OCI-LY3 (cell line): ENCODE measurements around the gene PHLDB2.

Experiments used
- H2AFZ ChIP-seq: fragments of 200-600, 300-600 bp; shearing (Covaris generic); 2 replicates; pipeline ENCODE4 v1.6.0; 2014; ENCODE audit warnings: antibody characterized with exemption, low read depth, low read length
- H3K27ac ChIP-seq: fragments of 200-600, 300-600 bp; sonication (generic); 2 replicates; pipeline ENCODE4 v1.5.1; 2014; ENCODE audit warnings: mild to moderate bottlenecking, low read length, moderate library complexity, mixed read lengths
- H3K27me3 ChIP-seq: fragments of 200-600, 300-600 bp; sonication (generic); 2 replicates; pipeline ENCODE4 v1.6.1; 2014; ENCODE audit warnings: low read depth, low read length, mixed read lengths
- H3K36me3 ChIP-seq: fragments of 200-600, 300-600 bp; sonication (generic); replicated peaks from 2 replicates; pipeline ENCODE3; 2014; ENCODE audit warnings: low read depth, low read length, mixed read lengths
- H3K4me1 ChIP-seq: fragments of 300-600, 200-600 bp; sonication (generic); 2 replicates; pipeline ENCODE4 v1.6.1; 2014; ENCODE audit warnings: low read length, mixed read lengths
- H3K4me2 ChIP-seq: fragments of 200-600, 300-600 bp; sonication (generic); 2 replicates; pipeline ENCODE4 v1.6.1; 2014; ENCODE audit warnings: low read length, mixed read lengths
- H3K4me3 ChIP-seq: fragments of 300-600, 200-600 bp; sonication (generic); 2 replicates; pipeline ENCODE4 v1.5.1; 2014; ENCODE audit warnings: antibody characterized with exemption, mild to moderate bottlenecking, low read length, moderate library complexity
- H3K79me2 ChIP-seq: fragments of 300-600, 200-600 bp; shearing (Covaris generic); 2 replicates; pipeline ENCODE4 v1.6.1; 2014; ENCODE audit warnings: mild to moderate bottlenecking, low read length, mixed read lengths
- H3K9ac ChIP-seq: fragments of 300-600, 200-600 bp; shearing (Covaris generic); 2 replicates; pipeline ENCODE4 v1.6.0; 2014; ENCODE audit warnings: mild to moderate bottlenecking, low read length, moderate library complexity
- H3K9me3 ChIP-seq: fragments of 200-600, 300-600 bp; shearing (Covaris generic); 2 replicates; pipeline ENCODE4 v1.6.1; 2014; ENCODE audit warnings: low read length, mixed read lengths; ENCODE audit not compliant: insufficient read depth
- H4K20me1 ChIP-seq: fragments of 200-600, 300-600 bp; sonication (generic); 2 replicates; pipeline ENCODE4 v1.6.1; 2016; ENCODE audit warnings: low read length, mixed read lengths; ENCODE audit not compliant: insufficient read depth
- EZH2phosphoT487 ChIP-seq: fragments of 200-600 bp; shearing (Covaris generic); IDR thresholded peaks from 2 replicates; pipeline ENCODE4 v1.6.1; 2018; ENCODE audit warnings: antibody characterized with exemption, mixed run types, low read depth
- TF ChIP-seq, protein P1 (sequence below): fragments of 200-600, 300-600 bp; sonication (generic); IDR thresholded peaks from 2 replicates; pipeline ENCODE4 v1.5.1; 2014; ENCODE audit warnings: antibody characterized with exemption, low read length, low read depth

PHLDB2 gene

DNA sequence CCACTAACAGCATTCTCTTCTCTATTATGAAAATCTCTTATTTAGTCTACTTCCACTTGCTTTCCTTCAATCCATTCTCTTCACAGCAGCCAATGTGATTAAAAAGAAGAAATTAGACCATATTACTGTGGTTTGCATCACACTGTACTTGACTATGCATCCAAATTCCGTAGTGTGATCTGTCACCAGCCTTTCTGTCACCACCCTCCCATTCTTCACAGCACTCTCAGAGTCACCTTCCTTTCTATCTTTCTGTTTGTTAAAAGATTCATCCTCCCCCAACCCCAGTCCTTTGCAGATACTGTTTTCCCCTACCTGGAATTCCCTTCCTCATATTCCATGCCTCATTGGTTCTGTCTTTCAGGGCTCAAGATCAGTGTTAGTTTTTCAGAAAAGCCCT, 64.7 kb downstream of the PHLDB2 start:
- Histone ChIP-seq H3K27ac (no peak overlapping the region), H3K4me3 (no peak overlapping the region), H2AFZ (no peak overlapping the region), H3K27me3 (no peaks in the 10 kb centered on the region), H4K20me1 (no peaks in the 10 kb centered on the region), H3K79me2 (no peaks in the 10 kb centered on the region), H3K4me2 (no peak overlapping the region), H3K9ac (no peak overlapping the region), H3K9me3 (no peaks in the 10 kb centered on the region), H3K36me3 (no peaks in the 10 kb centered on the region), H3K4me1 (peaks cover 6% of the 10 kb centered on the region)
- TF ChIP-seq, protein P1, sequence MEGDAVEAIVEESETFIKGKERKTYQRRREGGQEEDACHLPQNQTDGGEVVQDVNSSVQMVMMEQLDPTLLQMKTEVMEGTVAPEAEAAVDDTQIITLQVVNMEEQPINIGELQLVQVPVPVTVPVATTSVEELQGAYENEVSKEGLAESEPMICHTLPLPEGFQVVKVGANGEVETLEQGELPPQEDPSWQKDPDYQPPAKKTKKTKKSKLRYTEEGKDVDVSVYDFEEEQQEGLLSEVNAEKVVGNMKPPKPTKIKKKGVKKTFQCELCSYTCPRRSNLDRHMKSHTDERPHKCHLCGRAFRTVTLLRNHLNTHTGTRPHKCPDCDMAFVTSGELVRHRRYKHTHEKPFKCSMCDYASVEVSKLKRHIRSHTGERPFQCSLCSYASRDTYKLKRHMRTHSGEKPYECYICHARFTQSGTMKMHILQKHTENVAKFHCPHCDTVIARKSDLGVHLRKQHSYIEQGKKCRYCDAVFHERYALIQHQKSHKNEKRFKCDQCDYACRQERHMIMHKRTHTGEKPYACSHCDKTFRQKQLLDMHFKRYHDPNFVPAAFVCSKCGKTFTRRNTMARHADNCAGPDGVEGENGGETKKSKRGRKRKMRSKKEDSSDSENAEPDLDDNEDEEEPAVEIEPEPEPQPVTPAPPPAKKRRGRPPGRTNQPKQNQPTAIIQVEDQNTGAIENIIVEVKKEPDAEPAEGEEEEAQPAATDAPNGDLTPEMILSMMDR: no peak
- no peak for TF ChIP-seq EZH2phosphoT487

DNA sequence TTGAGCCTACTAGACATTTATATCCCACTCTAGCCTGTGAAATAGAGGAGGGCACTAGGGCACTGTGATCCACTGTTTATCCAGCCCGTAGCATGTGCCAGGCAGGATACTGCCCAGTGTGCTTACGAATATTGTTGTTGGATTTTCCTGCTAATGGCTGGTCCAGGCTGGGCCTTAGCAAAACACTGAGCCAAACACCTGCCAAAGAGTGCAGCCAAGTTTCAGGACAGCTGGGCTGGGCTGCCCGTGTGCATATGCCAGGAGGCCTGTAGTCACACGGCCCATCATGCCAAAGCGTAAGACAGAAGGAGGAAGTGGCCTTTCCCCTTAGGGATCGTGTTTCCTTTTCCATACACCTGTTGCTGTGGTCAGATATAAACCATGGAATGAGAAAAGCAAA, 65.2 kb downstream of the PHLDB2 start:
- H3K9ac ChIP-seq: no peak overlapping the region
- no peak overlapping the region for H3K4me3 ChIP-seq
- no peaks in the 10 kb centered on the region for H3K9me3 ChIP-seq
- H3K79me2 ChIP-seq: no peaks in the 10 kb centered on the region
- no peaks in the 10 kb centered on the region for H3K27me3 ChIP-seq
- H4K20me1 ChIP-seq: no peaks in the 10 kb centered on the region
- no peaks in the 10 kb centered on the region for H3K36me3 ChIP-seq
- no peak overlapping the region for H2AFZ ChIP-seq
- no peak for TF ChIP-seq EZH2phosphoT487
- TF ChIP-seq, protein P1: no peak
- no peak overlapping the region for H3K4me2 ChIP-seq
- peaks cover 8% of the 10 kb centered on the region for H3K4me1 ChIP-seq
- no peak overlapping the region for H3K27ac ChIP-seq

DNA sequence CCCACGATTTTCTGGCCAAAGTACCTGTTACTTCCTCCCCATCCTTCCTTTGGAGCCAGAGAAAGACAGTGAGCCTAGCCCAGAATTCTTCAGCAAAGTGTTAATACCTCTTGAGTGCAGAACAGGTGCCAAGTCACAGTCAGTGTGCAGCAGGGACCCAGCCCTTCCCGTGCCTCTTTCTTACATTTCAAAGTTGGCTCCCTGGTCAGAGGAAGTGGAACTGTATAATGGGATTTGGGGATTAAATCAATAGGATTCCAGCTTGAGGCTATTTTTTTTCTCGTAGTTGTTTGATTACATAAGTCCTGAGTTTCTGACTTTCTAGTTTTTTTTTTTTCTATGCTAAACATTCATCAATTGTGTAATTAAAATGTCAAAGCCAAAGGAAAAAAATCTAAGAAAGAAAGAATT, 67.2 kb downstream of the PHLDB2 start:
- no peaks in the 10 kb centered on the region for H4K20me1 ChIP-seq
- H3K36me3 ChIP-seq: no peaks in the 10 kb centered on the region
- H3K79me2 ChIP-seq: no peaks in the 10 kb centered on the region
- no peak overlapping the region for H3K4me3 ChIP-seq
- H3K4me2 ChIP-seq: no peak overlapping the region
- TF ChIP-seq EZH2phosphoT487: no peak
- TF ChIP-seq, protein P1: no peak
- no peaks in the 10 kb centered on the region for H3K27me3 ChIP-seq
- H3K9me3 ChIP-seq: no peaks in the 10 kb centered on the region
- H2AFZ ChIP-seq: no peak overlapping the region
- peaks cover 8% of the 10 kb centered on the region for H3K4me1 ChIP-seq
- H3K9ac ChIP-seq: no peak overlapping the region
- H3K27ac ChIP-seq: no peak overlapping the region

DNA sequence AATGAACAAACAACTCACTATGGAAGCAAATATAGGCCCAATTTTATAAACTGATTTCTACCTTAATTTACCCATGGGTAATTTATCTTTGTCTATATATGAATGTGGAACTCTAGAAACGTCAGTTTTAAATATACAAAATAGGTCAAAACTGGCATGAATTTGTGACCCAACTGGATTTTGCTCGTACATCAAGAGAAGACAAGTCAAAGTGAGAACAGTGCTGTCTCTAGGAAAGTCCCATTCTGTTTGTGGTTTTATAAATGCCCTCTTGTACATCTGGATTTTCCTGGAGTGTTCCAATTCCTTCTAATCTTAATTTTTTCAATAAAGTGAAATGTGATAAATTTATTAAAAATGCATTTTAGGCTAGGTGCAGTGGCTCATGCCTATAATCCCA, 69.5 kb downstream of the PHLDB2 start:
- Histone ChIP-seq H3K27me3 (no peaks in the 10 kb centered on the region), H2AFZ (no peak overlapping the region), H3K4me2 (peak overlapping the region; percentile 11; the same call in 1 of the 2 replicates), H3K27ac (no peak overlapping the region), H3K4me1 (peaks cover 8% of the 10 kb centered on the region), H3K4me3 (no peak overlapping the region), H3K9ac (no peak overlapping the region), H3K36me3 (no peaks in the 10 kb centered on the region), H4K20me1 (no peaks in the 10 kb centered on the region), H3K79me2 (no peaks in the 10 kb centered on the region), H3K9me3 (no peaks in the 10 kb centered on the region)
- no peak for TF ChIP-seq EZH2phosphoT487
- TF ChIP-seq, protein P1: no peak
